ENCODE results near the gene TMEM132E. TPM values are rescaled to one million over a fixed set of nuclear protein-coding genes. Genes with fewer than 3 reads are reported as not detected.

Gene TMEM132E
- total and polyA plus RNA-seq, 10 of the 15 experiments (the other 5 are each of a cell fraction or from before 2014, with no cell fraction given): not detected

DNA sequence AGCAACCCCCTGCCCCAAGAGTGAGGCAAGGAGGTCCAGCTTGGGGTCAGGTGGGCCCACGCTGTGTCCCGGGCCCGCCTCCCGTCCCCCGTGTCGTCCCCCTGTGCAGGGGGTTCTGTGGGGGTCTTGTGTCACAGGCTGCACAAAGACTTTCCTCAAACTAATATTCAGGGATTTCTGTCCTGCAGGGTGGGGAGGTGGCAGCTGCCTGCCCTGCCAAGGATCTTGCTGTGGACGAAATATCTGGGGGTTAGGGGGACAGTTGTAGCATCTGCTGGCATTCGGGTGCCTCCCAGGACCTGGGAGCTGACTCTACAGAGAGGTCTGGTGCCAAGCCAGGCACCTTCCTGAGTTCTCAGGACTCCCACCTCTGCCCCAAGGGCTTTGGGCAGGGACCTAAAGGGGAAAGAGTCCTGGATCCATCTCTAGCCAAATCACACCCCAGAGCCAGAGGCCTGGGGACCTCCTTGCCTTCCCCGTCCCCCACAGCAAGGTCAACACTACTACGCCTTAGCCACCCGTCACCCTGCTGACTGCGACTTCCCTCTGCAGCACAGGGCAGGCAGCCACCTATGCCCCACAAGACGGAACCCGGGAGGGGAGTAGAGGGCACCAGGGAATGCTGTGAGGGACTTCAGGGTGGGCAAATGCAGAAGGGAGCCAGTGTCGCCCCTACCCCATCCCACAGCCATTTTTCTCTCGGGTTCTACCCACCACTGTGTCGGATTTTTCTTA is 59.3 kb downstream of the TMEM132E start:
- FAIRE-seq: no peak
- no peak overlapping the region for H3K9ac ChIP-seq (ENCODE audit: control insufficient read depth, insufficient read depth, low read length)
- ChIA-PET POLR2A (interaction anchor here (0.6 kb wide), 1 partner anchor 216 kb away, joined by 5 read pairs; no protein-coding TSS in a partner anchor), CTCF (interaction anchor here (0.7 to 1.2 kb wide), 5 partner anchors 9 to 218 kb away, joined by 3 to 4 read pairs (median 4); no protein-coding TSS in a partner anchor), SMC1A (ENCODE audit: uncharacterized antibody, unreplicated experiment) (no interaction called here), RAD21 (ENCODE audit: unreplicated experiment) (no interaction called here)
- in situ Hi-C loops (cut with MboI): loop anchor here (5.0 kb wide), 1 partner anchor 216 kb away; no protein-coding TSS in a partner anchor
- H3K36me3 ChIP-seq (ENCODE audit: control insufficient read depth in 2 of 2, insufficient read depth in 2 of 2, low read length in 1 of 2): no peaks in the 10 kb centered on the region
- no peak overlapping the region for H3K27ac ChIP-seq (ENCODE audit: control insufficient read depth, insufficient read depth)
- H3K4me2 ChIP-seq (ENCODE audit: control insufficient read depth, insufficient read depth): no peak overlapping the region
- intact Hi-C loops (cut with micrococcal nuclease; ENCODE audit: unreplicated experiment): loop anchor here (1.0 kb wide), 2 partner anchors 96 to 218 kb away; no protein-coding TSS in a partner anchor
- no peaks in the 10 kb centered on the region for H3K4me1 ChIP-seq (ENCODE audit: control insufficient read depth, insufficient read depth, low read length)
- BruUV-seq (replicated peaks): no TSS peak
- no peak for DNase-seq (ENCODE audit: low read depth, low spot score)
- no peak for ATAC-seq
- H3K79me2 ChIP-seq (ENCODE audit: control insufficient read depth, insufficient read depth, low read length): no peaks in the 10 kb centered on the region
- 7% methylated on average over 16 of the region's 17 CpGs for WGBS (ENCODE audit: insufficient coverage, insufficient replicate concordance, low lambda C conversion rate, missing lambda C conversion rate)
- H2AFZ ChIP-seq (ENCODE audit: control insufficient read depth, low read depth, low read length): no peak overlapping the region
- no peak overlapping the region for H3K4me3 ChIP-seq
- H4K20me1 ChIP-seq (ENCODE audit: control insufficient read depth, insufficient read depth): no peaks in the 10 kb centered on the region
- no peak for TF ChIP-seq ESRRA (IDR thresholded peaks at IDR 0.05; ENCODE audit: low read length)
- TF ChIP-seq, protein P1, sequence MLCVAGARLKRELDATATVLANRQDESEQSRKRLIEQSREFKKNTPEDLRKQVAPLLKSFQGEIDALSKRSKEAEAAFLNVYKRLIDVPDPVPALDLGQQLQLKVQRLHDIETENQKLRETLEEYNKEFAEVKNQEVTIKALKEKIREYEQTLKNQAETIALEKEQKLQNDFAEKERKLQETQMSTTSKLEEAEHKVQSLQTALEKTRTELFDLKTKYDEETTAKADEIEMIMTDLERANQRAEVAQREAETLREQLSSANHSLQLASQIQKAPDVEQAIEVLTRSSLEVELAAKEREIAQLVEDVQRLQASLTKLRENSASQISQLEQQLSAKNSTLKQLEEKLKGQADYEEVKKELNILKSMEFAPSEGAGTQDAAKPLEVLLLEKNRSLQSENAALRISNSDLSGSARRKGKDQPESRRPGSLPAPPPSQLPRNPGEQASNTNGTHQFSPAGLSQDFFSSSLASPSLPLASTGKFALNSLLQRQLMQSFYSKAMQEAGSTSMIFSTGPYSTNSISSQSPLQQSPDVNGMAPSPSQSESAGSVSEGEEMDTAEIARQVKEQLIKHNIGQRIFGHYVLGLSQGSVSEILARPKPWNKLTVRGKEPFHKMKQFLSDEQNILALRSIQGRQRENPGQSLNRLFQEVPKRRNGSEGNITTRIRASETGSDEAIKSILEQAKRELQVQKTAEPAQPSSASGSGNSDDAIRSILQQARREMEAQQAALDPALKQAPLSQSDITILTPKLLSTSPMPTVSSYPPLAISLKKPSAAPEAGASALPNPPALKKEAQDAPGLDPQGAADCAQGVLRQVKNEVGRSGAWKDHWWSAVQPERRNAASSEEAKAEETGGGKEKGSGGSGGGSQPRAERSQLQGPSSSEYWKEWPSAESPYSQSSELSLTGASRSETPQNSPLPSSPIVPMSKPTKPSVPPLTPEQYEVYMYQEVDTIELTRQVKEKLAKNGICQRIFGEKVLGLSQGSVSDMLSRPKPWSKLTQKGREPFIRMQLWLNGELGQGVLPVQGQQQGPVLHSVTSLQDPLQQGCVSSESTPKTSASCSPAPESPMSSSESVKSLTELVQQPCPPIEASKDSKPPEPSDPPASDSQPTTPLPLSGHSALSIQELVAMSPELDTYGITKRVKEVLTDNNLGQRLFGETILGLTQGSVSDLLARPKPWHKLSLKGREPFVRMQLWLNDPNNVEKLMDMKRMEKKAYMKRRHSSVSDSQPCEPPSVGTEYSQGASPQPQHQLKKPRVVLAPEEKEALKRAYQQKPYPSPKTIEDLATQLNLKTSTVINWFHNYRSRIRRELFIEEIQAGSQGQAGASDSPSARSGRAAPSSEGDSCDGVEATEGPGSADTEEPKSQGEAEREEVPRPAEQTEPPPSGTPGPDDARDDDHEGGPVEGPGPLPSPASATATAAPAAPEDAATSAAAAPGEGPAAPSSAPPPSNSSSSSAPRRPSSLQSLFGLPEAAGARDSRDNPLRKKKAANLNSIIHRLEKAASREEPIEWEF (IDR thresholded peaks at IDR 0.05; ENCODE audit: insufficient replicate concordance, low read depth, low read length): no peak
- no peaks in the 10 kb centered on the region for H3K9me3 ChIP-seq (replicated peaks; ENCODE audit: control insufficient read depth, insufficient read depth, low read length)
- H3K27me3 ChIP-seq (replicated peaks in 1 of 2; ENCODE audit: control insufficient read depth in 2 of 2, insufficient read depth in 2 of 2, low read length in 1 of 2): peaks cover 3 to 10% of the 10 kb centered on the region in 2 experiments; a peak in 3 of 4 replicates

Data from GM12878 (cell line).